BE2C (cell line): ENCODE data around the gene COL6A3.
A peak's percentile ranks its signal among the peaks of the same experiment; 100 is the strongest.
"Not testable (repeated sequence)": the region's sequence is repeated elsewhere in the genome, so short reads cannot be mapped to it uniquely, and the experiment has no call there.

Experiments used
- DNase-seq: peaks from one replicate; pipeline ENCODE4 v3.0.0-alpha.2; 2020
- H3K27me3 ChIP-seq: fragments of 250-450 bp; sonication (Bioruptor Pico); 2 replicates; pipeline ENCODE4 v1.5.1; 2020; ENCODE audit warnings: mild to moderate bottlenecking
- H3K36me3 ChIP-seq: fragments of 250-450 bp; sonication (Bioruptor Pico); 2 replicates; pipeline ENCODE4 v1.5.1; 2020; ENCODE audit warnings: mild to moderate bottlenecking
- H3K4me1 ChIP-seq: fragments of 250-450 bp; sonication (Bioruptor Pico); 2 replicates; pipeline ENCODE4 v1.5.1; 2020
- H3K4me3 ChIP-seq: 2 replicates; pipeline ENCODE4 v1.5.1; 2011; ENCODE audit warnings: low read depth, low read length
- H3K9me3 ChIP-seq: fragments of 250-450 bp; sonication (Bioruptor Pico); 2 replicates; pipeline ENCODE4 v1.5.1; 2020
- CTCF ChIP-seq: IDR thresholded peaks from 2 replicates; pipeline ENCODE4 v1.5.1; 2012; ENCODE audit warnings: mild to moderate bottlenecking, low read depth, low read length

Gene COL6A3

DNA sequence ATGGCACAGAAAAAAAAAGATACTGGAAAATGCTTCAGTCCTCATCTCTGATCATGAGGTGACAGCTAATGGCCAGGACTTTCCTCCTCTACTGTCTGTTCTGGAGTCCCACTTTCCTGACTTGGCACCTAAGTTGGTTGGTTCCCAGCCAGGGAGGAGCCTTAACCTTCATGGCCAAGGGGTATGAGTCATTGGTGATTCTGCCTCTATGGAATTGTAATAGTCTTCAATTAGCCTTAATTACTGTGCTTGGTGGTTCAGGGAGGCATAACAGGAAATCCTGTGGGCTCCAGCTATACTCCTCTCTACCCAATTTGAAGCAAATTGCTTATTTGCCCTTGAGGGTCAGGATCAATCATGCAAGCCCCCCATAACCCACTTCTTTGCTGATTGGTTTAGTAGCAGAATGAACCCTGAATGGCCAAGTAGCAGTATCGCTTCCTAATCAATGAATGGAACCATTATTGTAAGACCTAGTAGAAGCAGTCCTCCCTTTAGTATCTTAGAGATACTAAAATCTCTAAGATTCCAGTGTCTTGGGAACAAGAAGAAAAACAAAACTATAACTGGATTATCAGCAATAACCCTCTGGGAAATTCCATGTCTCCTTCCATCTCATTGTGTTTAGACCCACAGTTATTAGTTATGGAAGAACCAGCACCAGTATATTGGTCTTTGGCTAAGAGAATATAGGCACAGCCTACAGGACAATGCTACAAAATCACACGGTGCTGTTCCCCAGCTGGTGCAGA, 109.0 kb downstream of the COL6A3 start:
- H3K36me3 ChIP-seq = no peaks in the 10 kb centered on the region
- H3K27me3 ChIP-seq = no peaks in the 10 kb centered on the region
- DNase-seq = no peak
- TF ChIP-seq CTCF = no peak
- no peak overlapping the region for H3K4me3 ChIP-seq
- H3K4me1 ChIP-seq = peaks cover 11% of the 10 kb centered on the region
- H3K9me3 ChIP-seq = peaks cover 7% of the 10 kb centered on the region; the same call in 1 of the 2 replicates

GRCh38 chr2:237303244-237303643, 110.7 kb downstream of the COL6A3 start:
- H3K4me3 ChIP-seq, DNase-seq, H3K9me3 ChIP-seq, H3K27me3 ChIP-seq, H3K36me3 ChIP-seq: not testable (repeated sequence)
- peaks cover 16% of the 10 kb centered on the region for H3K4me1 ChIP-seq

DNA sequence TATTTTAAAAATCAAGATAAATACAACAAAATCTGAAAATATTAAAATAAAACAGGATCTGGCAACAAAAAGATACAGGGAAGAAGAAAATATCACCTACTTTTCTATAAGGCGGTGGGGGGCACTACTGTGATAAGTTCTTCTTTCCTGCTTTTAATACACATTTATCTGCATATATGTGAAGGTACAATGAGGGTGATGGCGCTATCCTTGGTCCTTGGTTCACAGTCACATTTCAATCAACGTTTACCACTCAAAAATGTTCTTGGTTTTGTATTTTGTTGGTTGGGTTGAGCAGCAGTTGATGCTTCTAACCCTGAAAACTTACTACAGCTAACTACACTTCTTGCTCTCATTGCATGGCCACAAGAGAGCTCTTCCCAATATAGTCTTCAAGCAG, 112.4 kb downstream of the COL6A3 start:
- Histone ChIP-seq H3K4me3 (no peak overlapping the region), H3K9me3 (peaks cover 7% of the 10 kb centered on the region; the same call in 1 of the 2 replicates), H3K27me3 (no peaks in the 10 kb centered on the region), H3K4me1 (peaks cover 27% of the 10 kb centered on the region), H3K36me3 (no peaks in the 10 kb centered on the region)
- TF ChIP-seq CTCF = no peak
- no peak for DNase-seq

DNA sequence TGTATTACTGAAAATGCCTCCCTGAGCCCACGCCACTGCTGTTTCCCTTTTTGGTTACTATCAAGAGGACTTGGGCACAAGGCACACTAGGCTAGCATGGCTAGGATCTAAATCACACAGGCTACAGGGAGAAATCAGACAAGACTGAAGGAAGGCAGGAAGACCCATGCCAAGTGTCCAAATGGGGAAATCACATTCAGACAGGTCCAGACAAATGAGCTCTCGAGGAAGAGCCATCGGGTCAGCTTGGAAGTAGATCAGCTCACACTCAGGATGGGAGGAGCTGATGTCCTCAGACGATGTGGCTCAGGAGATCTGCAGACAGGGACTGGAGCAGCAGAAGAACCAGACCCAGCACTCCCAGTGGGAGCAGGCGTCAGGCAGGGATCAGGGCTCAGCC, 113.2 kb downstream of the COL6A3 start:
- no peak for TF ChIP-seq CTCF
- H3K4me1 ChIP-seq = peaks cover 30% of the 10 kb centered on the region

GRCh38 chr2:237299906-237300305, 114.1 kb downstream of the COL6A3 start:
- no peaks in the 10 kb centered on the region for H3K36me3 ChIP-seq
- no peak overlapping the region for H3K4me3 ChIP-seq
- H3K27me3 ChIP-seq = no peaks in the 10 kb centered on the region
- TF ChIP-seq CTCF = no peak
- peaks cover 23% of the 10 kb centered on the region for H3K4me1 ChIP-seq
- peaks cover 7% of the 10 kb centered on the region; the same call in 1 of the 2 replicates for H3K9me3 ChIP-seq
- DNase-seq = no peak

More for the DNA sequence above, 113.2 kb downstream of the COL6A3 start:
- no peaks in the 10 kb centered on the region for H3K27me3 ChIP-seq
- H3K36me3 ChIP-seq = no peaks in the 10 kb centered on the region
- no peak for DNase-seq
- peaks cover 7% of the 10 kb centered on the region; the same call in 1 of the 2 replicates for H3K9me3 ChIP-seq
- no peak overlapping the region for H3K4me3 ChIP-seq

GRCh38 chr2:237298151-237299118, 115.5 kb downstream of the COL6A3 start:
- H3K4me3 ChIP-seq = no peak overlapping the region
- DNase-seq = peak; percentile 32
- no peaks in the 10 kb centered on the region; the same call in 1 of the 2 replicates for H3K9me3 ChIP-seq
- H3K36me3 ChIP-seq = no peaks in the 10 kb centered on the region
- no peak for TF ChIP-seq CTCF
- peaks cover 23% of the 10 kb centered on the region for H3K4me1 ChIP-seq
- H3K27me3 ChIP-seq = no peaks in the 10 kb centered on the region
